SJCRH30 (cell line): ENCODE measurements around the gene AKAP5. TPM values are rescaled to one million over a fixed set of nuclear protein-coding genes. Genes with fewer than 3 reads are reported as not detected.

ENCODE experiments used
- DNase-seq, 2 experiments: peaks; one replicate each; pipeline ENCODE4 v3.0.0-alpha.2; 2015 to 2020
- H3K27ac ChIP-seq: fragments of 250-450 bp; sonication (Bioruptor Pico); 2 replicates; pipeline ENCODE4 v1.5.1; 2020; ENCODE audit warnings: mild to moderate bottlenecking, moderate library complexity
- H3K27me3 ChIP-seq: fragments of 250-450 bp; sonication (Bioruptor Pico); 2 replicates; pipeline ENCODE4 v1.5.1; 2020; ENCODE audit warnings: mild to moderate bottlenecking, moderate library complexity
- H3K36me3 ChIP-seq: fragments of 250-450 bp; sonication (Bioruptor Pico); 2 replicates; pipeline ENCODE4 v1.5.1; 2020; ENCODE audit warnings: mild to moderate bottlenecking, moderate library complexity
- H3K4me1 ChIP-seq: fragments of 250-450 bp; sonication (Bioruptor Pico); 2 replicates; pipeline ENCODE4 v1.5.1; 2020; ENCODE audit warnings: mild to moderate bottlenecking, moderate library complexity
- H3K4me3 ChIP-seq: fragments of 250-450 bp; sonication (Bioruptor Pico); 2 replicates; pipeline ENCODE4 v1.5.1; 2020; ENCODE audit warnings: mild to moderate bottlenecking, moderate library complexity
- H3K9me3 ChIP-seq: fragments of 250-450 bp; sonication (Bioruptor Pico); replicated peaks from 2 replicates; pipeline ENCODE4 v1.5.1; 2020; ENCODE audit warnings: mild to moderate bottlenecking, moderate library complexity
- total RNA-seq: library from RNA; depleted of rRNA; stranded (reverse); fragments of >200 nt; shearing (Covaris generic); gene quantifications from 2 replicates; pipeline ENCODE4 v1.2.3, GENCODE V29; 2014

The AKAP5 gene
- total RNA-seq, 1 experiment from 2014 or later, result 2.4 TPM

- DNase-seq, result no peak
- H3K4me1 ChIP-seq, result peaks cover 19% of the 10 kb centered on the region
- H3K27ac ChIP-seq, result no peak overlapping the region
- H3K4me3 ChIP-seq, result no peak overlapping the region
- H3K36me3 ChIP-seq, result peaks cover 63% of the 10 kb centered on the region
- no peaks in the 10 kb centered on the region for H3K27me3 ChIP-seq
- no peaks in the 10 kb centered on the region for H3K9me3 ChIP-seq
These were observed 21.2 kb upstream of the AKAP5 start for GRCh38 chr14:64444140-64444539.

- peak; percentile 43 to 65 for DNase-seq
- H3K4me1 ChIP-seq, result peaks cover 19% of the 10 kb centered on the region
- H3K4me3 ChIP-seq, result no peak overlapping the region
- no peaks in the 10 kb centered on the region for H3K27me3 ChIP-seq
- H3K9me3 ChIP-seq, result no peaks in the 10 kb centered on the region
- peak overlapping the region; percentile 62 for H3K27ac ChIP-seq
- H3K36me3 ChIP-seq, result peaks cover 63% of the 10 kb centered on the region
These were observed 20.1 kb upstream of the AKAP5 start for GRCh38 chr14:64444984-64445845.

GRCh38 chr14:64447876-64448670 is 17.2 kb upstream of the AKAP5 start:
- Histone ChIP-seq H3K27ac (no peak overlapping the region), H3K27me3 (no peaks in the 10 kb centered on the region), H3K9me3 (no peaks in the 10 kb centered on the region), H3K4me3 (no peak overlapping the region), H3K36me3 (peaks cover 59% of the 10 kb centered on the region), H3K4me1 (peaks cover 19% of the 10 kb centered on the region)
- DNase-seq, result no peak

GRCh38 chr14:64450255-64450654 is 15.0 kb upstream of the AKAP5 start:
- peaks cover 11% of the 10 kb centered on the region for H3K4me1 ChIP-seq

GRCh38 chr14:64454671-64455070 is 10.6 kb upstream of the AKAP5 start:
- Histone ChIP-seq H3K27me3 (no peaks in the 10 kb centered on the region), H3K9me3 (no peaks in the 10 kb centered on the region), H3K36me3 (peaks cover 49% of the 10 kb centered on the region), H3K4me3 (no peak overlapping the region), H3K4me1 (no peaks in the 10 kb centered on the region), H3K27ac (no peak overlapping the region)
- DNase-seq, result no peak

More at GRCh38 chr14:64450255-64450654, 15.0 kb upstream of the AKAP5 start:
- no peak overlapping the region for H3K27ac ChIP-seq
- DNase-seq, result no peak
- no peaks in the 10 kb centered on the region for H3K27me3 ChIP-seq
- peaks cover 65% of the 10 kb centered on the region for H3K36me3 ChIP-seq
- H3K9me3 ChIP-seq, result no peaks in the 10 kb centered on the region
- no peak overlapping the region for H3K4me3 ChIP-seq

- Histone ChIP-seq H3K27me3 (no peaks in the 10 kb centered on the region), H3K4me3 (no peak overlapping the region), H3K4me1 (peaks cover 2% of the 10 kb centered on the region; the same call in 1 of the 2 replicates), H3K36me3 (peaks cover 29% of the 10 kb centered on the region), H3K27ac (no peak overlapping the region), H3K9me3 (no peaks in the 10 kb centered on the region)
- DNase-seq, result no peak
These were observed 5.7 kb upstream of the AKAP5 start for GRCh38 chr14:64459405-64460136.

GRCh38 chr14:64461221-64461620 is 4.1 kb upstream of the AKAP5 start:
- Histone ChIP-seq H3K4me3 (no peak overlapping the region), H3K4me1 (peaks cover 7% of the 10 kb centered on the region), H3K27ac (no peak overlapping the region), H3K27me3 (no peaks in the 10 kb centered on the region), H3K9me3 (no peaks in the 10 kb centered on the region), H3K36me3 (peaks cover 16% of the 10 kb centered on the region)
- no peak for DNase-seq

- no peak overlapping the region for H3K27ac ChIP-seq
These were observed 2.1 kb upstream of the AKAP5 start for GRCh38 chr14:64463195-64463594.

GRCh38 chr14:64463873-64464272 is 1.4 kb upstream of the AKAP5 start:
- H3K4me1 ChIP-seq, result peaks cover 8% of the 10 kb centered on the region
- no peak for DNase-seq
- H3K27ac ChIP-seq, result no peak overlapping the region
- H3K4me3 ChIP-seq, result no peak overlapping the region
- H3K27me3 ChIP-seq, result no peaks in the 10 kb centered on the region
- no peaks in the 10 kb centered on the region for H3K9me3 ChIP-seq
- peaks cover 9% of the 10 kb centered on the region for H3K36me3 ChIP-seq

More at GRCh38 chr14:64463195-64463594, 2.1 kb upstream of the AKAP5 start:
- H3K27me3 ChIP-seq, result no peaks in the 10 kb centered on the region
- no peak overlapping the region for H3K4me3 ChIP-seq
- H3K36me3 ChIP-seq, result peaks cover 9% of the 10 kb centered on the region
- peaks cover 8% of the 10 kb centered on the region for H3K4me1 ChIP-seq
- H3K9me3 ChIP-seq, result no peaks in the 10 kb centered on the region
- DNase-seq, result no peak

GRCh38 chr14:64464651-64465050 is 648 bp upstream of the AKAP5 start:
- H3K36me3 ChIP-seq, result peaks cover 9% of the 10 kb centered on the region
- H3K27me3 ChIP-seq, result no peaks in the 10 kb centered on the region
- H3K4me3 ChIP-seq, result peak overlapping the region; percentile 62
- H3K9me3 ChIP-seq, result no peaks in the 10 kb centered on the region
- peaks cover 8% of the 10 kb centered on the region for H3K4me1 ChIP-seq
- no peak for DNase-seq
- no peak overlapping the region for H3K27ac ChIP-seq

GRCh38 chr14:64465831-64466554 is 694 bp downstream of the AKAP5 start:
- Histone ChIP-seq H3K4me1 (peaks cover 8% of the 10 kb centered on the region), H3K4me3 (peak overlapping the region; percentile 62), H3K27me3 (no peaks in the 10 kb centered on the region), H3K27ac (no peak overlapping the region), H3K36me3 (peaks cover 3% of the 10 kb centered on the region; the same call in 1 of the 2 replicates), H3K9me3 (no peaks in the 10 kb centered on the region)
- DNase-seq, result no peak

GRCh38 chr14:64467101-64467500 is 1.8 kb downstream of the AKAP5 start:
- no peaks in the 10 kb centered on the region for H3K27me3 ChIP-seq

GRCh38 chr14:64467566-64467965 is 2.3 kb downstream of the AKAP5 start:
- Histone ChIP-seq H3K9me3 (no peaks in the 10 kb centered on the region), H3K4me3 (no peak overlapping the region), H3K27me3 (no peaks in the 10 kb centered on the region), H3K27ac (no peak overlapping the region), H3K36me3 (no peaks in the 10 kb centered on the region), H3K4me1 (peaks cover 8% of the 10 kb centered on the region)
- DNase-seq, result no peak

More at GRCh38 chr14:64467101-64467500, 1.8 kb downstream of the AKAP5 start:
- H3K4me3 ChIP-seq, result no peak overlapping the region
- H3K36me3 ChIP-seq, result no peaks in the 10 kb centered on the region
- DNase-seq, result no peak
- no peaks in the 10 kb centered on the region for H3K9me3 ChIP-seq
- H3K27ac ChIP-seq, result no peak overlapping the region
- peaks cover 8% of the 10 kb centered on the region for H3K4me1 ChIP-seq

- Histone ChIP-seq H3K9me3 (no peaks in the 10 kb centered on the region), H3K27me3 (no peaks in the 10 kb centered on the region), H3K36me3 (no peaks in the 10 kb centered on the region), H3K4me3 (no peak overlapping the region), H3K4me1 (peaks cover 8% of the 10 kb centered on the region), H3K27ac (no peak overlapping the region)
- DNase-seq, result no peak
These were observed 3.2 kb downstream of the AKAP5 start for GRCh38 chr14:64468451-64468850.
